ENCODE results near the gene NUP107.

The NUP107 gene

DNA sequence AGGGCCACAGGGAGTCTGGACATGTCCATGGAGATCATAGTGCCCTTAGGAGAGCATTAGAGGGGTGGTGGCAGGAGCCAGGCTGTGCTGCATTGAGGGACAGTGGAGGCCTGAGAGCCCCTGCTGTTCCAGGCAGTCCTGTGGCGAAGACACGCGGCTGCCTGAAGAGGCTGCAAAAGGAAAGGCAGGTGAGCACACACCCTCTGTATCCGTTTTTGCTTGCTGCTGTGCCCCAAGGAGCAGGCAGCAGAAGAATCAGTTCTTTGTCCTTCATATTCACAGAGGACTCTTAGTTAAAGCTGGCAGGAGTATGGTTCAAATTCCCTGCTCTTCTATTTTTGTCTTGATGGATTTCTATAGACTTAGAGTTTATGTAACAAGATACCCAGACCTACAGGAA, 63.7 kb downstream of the NUP107 start:
- Histone ChIP-seq H3K4me1 (ENCODE audit: insufficient read depth, insufficient read length) (peaks cover 4% of the 10 kb centered on the region), H3K4me3 (ENCODE audit: insufficient read length, low read depth) (no peak overlapping the region), H3K27me3 (ENCODE audit: insufficient read depth, insufficient read length) (no peaks in the 10 kb centered on the region), H3K9ac (ENCODE audit: insufficient read length, low read depth) (no peak overlapping the region), H3K9me3 (ENCODE audit: insufficient read depth, low read length) (no peaks in the 10 kb centered on the region), H3K36me3 (ENCODE audit: insufficient read depth, insufficient read length, low read length) (peaks cover 58% of the 10 kb centered on the region)
- TF ChIP-seq YY1 (IDR thresholded peaks at IDR 0.05; ENCODE audit: insufficient read depth, insufficient read length): no peak
- no peak for TF ChIP-seq SUZ12 (IDR thresholded peaks at IDR 0.05; ENCODE audit: extremely low read depth, insufficient read depth, insufficient read length)
- no peak for TF ChIP-seq ZNF274 (IDR thresholded peaks at IDR 0.05; ENCODE audit: low read depth, low read length)
- no peak for DNase-seq (ENCODE audit: low read depth, low spot score)

DNA sequence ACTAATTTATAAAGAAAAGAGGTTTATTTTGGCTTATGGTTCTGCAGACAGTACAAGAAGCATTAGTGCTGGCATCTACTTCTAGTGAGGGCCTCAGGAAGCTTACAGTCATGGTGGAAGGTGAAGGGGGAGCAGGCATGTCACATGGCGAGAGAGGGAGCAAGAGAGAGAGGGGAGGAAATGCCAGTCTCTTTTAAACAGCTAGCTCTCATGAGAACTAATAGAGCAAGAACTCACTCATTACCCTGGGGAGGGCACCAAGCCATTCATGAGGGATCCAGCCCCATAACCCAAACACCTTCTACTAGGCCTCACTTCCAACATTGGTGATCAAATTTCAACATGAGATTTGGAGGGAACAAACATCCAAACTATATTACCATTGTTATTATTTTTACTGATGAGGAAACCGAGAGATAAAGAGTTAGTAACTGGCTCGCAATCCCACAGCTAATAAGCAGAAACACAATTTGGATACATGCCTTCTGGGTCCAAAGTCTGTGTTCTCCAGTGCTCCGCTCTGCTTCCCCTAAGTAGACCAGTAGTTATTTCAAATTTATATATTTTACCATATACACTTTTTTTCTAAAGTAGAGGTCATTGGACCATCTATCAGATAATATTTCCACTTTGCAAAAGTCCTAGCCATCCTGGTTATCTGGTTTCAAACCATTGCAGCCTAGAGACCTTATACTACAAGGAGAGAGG, 68.9 kb downstream of the NUP107 start:
- Histone ChIP-seq H3K9me3 (ENCODE audit: insufficient read depth, low read length) (no peaks in the 10 kb centered on the region), H3K27me3 (ENCODE audit: insufficient read depth, insufficient read length) (no peaks in the 10 kb centered on the region), H3K36me3 (ENCODE audit: insufficient read depth, insufficient read length, low read length) (peaks cover 67% of the 10 kb centered on the region), H3K4me1 (ENCODE audit: insufficient read depth, insufficient read length) (no peaks in the 10 kb centered on the region), H3K9ac (ENCODE audit: insufficient read length, low read depth) (no peak overlapping the region), H3K4me3 (ENCODE audit: insufficient read length, low read depth) (no peak overlapping the region)
- TF ChIP-seq SUZ12 (IDR thresholded peaks at IDR 0.05; ENCODE audit: extremely low read depth, insufficient read depth, insufficient read length) (no peak), YY1 (IDR thresholded peaks at IDR 0.05; ENCODE audit: insufficient read depth, insufficient read length) (no peak), ZNF274 (IDR thresholded peaks at IDR 0.05; ENCODE audit: low read depth, low read length) (no peak)
- no peak for DNase-seq (ENCODE audit: low read depth, low spot score)

DNA sequence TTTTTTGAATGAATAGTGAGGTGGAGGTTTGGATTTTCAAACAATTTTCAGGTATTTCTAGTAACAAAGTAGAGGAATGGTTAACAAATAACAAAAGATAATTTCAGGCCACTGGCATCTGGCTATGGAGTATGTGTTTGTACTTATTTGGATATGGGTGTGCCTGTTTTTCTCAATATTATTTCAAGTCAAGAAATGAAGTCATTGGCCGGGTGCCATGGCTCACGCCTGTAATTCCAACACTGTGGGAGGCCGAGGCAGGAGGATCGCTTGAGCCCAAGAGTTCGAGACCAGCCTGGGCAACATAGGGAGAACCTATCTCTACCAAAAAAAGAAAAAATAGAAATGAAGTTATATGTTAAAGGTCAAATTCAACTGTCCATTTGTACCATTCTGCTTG, 73.1 kb downstream of the NUP107 start:
- Histone ChIP-seq H3K4me3 (ENCODE audit: insufficient read length, low read depth) (no peak overlapping the region), H3K27me3 (ENCODE audit: insufficient read depth, insufficient read length) (no peaks in the 10 kb centered on the region), H3K36me3 (ENCODE audit: insufficient read depth, insufficient read length, low read length) (peaks cover 63% of the 10 kb centered on the region), H3K9ac (ENCODE audit: insufficient read length, low read depth) (no peak overlapping the region), H3K4me1 (ENCODE audit: insufficient read depth, insufficient read length) (no peaks in the 10 kb centered on the region), H3K9me3 (ENCODE audit: insufficient read depth, low read length) (no peaks in the 10 kb centered on the region)
- TF ChIP-seq ZNF274 (IDR thresholded peaks at IDR 0.05; ENCODE audit: low read depth, low read length) (no peak), YY1 (IDR thresholded peaks at IDR 0.05; ENCODE audit: insufficient read depth, insufficient read length) (no peak), SUZ12 (IDR thresholded peaks at IDR 0.05; ENCODE audit: extremely low read depth, insufficient read depth, insufficient read length) (no peak)
- DNase-seq (ENCODE audit: low read depth, low spot score): no peak

DNA sequence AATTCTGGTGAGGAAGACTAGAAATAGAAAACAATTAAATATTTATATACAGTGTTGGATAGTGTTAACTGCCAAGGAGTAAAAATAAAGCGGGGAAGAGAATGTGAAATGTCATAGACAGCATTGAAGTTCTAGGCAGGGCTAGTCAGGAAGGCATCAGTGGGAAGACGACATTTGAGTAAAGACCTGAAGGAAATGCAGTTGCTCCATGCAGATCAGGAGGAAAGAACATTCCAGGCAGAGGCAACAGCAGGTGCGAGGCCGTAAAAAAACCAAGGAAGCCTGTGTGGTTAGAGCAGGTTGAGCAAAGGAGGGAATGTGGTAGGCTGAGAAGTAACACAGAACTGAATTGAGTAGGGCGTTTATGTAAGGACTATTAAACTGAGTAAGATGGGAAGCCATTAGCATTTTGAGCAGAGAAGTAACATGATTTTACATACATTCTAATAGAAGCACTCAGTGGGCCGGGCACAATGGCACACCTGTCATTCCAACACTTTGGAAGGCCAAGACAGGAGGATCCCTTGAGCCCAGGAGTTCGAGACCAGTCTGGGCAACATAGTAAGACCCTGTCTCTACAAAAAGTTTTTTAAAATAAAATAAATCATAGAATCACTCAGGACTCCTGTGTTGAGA, 74.1 kb downstream of the NUP107 start:
- peaks cover 57% of the 10 kb centered on the region for H3K36me3 ChIP-seq (ENCODE audit: insufficient read depth, insufficient read length, low read length)
- H3K4me1 ChIP-seq (ENCODE audit: insufficient read depth, insufficient read length): no peaks in the 10 kb centered on the region
- no peak for TF ChIP-seq SUZ12 (IDR thresholded peaks at IDR 0.05; ENCODE audit: extremely low read depth, insufficient read depth, insufficient read length)
- H3K4me3 ChIP-seq (ENCODE audit: insufficient read length, low read depth): no peak overlapping the region
- no peaks in the 10 kb centered on the region for H3K27me3 ChIP-seq (ENCODE audit: insufficient read depth, insufficient read length)
- DNase-seq (ENCODE audit: low read depth, low spot score): no peak
- no peaks in the 10 kb centered on the region for H3K9me3 ChIP-seq (ENCODE audit: insufficient read depth, low read length)
- H3K9ac ChIP-seq (ENCODE audit: insufficient read length, low read depth): no peak overlapping the region

DNA sequence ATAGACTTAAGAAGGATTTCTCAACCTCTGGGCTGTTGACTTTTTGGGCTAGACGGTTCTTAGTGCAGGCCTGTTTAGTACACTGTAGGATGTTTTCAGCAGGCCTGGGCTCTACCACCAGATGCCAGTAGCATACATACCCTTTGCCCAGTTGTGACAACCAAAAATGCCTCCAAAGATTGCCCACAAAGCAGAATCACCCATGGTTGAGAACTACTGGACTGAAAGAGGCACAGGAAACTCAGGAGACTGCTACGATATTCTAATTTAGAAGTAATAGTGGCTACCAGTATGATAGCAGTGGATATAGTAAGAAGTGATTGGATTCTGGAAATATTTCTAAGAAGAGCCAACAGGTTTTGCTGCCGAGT, 74.6 kb downstream of the NUP107 start:
- Histone ChIP-seq H3K4me3 (ENCODE audit: insufficient read length, low read depth) (no peak overlapping the region), H3K9ac (ENCODE audit: insufficient read length, low read depth) (no peak overlapping the region), H3K9me3 (ENCODE audit: insufficient read depth, low read length) (no peaks in the 10 kb centered on the region), H3K4me1 (ENCODE audit: insufficient read depth, insufficient read length) (no peaks in the 10 kb centered on the region), H3K27me3 (ENCODE audit: insufficient read depth, insufficient read length) (no peaks in the 10 kb centered on the region), H3K36me3 (ENCODE audit: insufficient read depth, insufficient read length, low read length) (peaks cover 55% of the 10 kb centered on the region)
- DNase-seq (ENCODE audit: low read depth, low spot score): no peak
- no peak for TF ChIP-seq SUZ12 (IDR thresholded peaks at IDR 0.05; ENCODE audit: extremely low read depth, insufficient read depth, insufficient read length)
- TF ChIP-seq YY1 (IDR thresholded peaks at IDR 0.05; ENCODE audit: insufficient read depth, insufficient read length): no peak
- no peak for TF ChIP-seq ZNF274 (IDR thresholded peaks at IDR 0.05; ENCODE audit: low read depth, low read length)

DNA sequence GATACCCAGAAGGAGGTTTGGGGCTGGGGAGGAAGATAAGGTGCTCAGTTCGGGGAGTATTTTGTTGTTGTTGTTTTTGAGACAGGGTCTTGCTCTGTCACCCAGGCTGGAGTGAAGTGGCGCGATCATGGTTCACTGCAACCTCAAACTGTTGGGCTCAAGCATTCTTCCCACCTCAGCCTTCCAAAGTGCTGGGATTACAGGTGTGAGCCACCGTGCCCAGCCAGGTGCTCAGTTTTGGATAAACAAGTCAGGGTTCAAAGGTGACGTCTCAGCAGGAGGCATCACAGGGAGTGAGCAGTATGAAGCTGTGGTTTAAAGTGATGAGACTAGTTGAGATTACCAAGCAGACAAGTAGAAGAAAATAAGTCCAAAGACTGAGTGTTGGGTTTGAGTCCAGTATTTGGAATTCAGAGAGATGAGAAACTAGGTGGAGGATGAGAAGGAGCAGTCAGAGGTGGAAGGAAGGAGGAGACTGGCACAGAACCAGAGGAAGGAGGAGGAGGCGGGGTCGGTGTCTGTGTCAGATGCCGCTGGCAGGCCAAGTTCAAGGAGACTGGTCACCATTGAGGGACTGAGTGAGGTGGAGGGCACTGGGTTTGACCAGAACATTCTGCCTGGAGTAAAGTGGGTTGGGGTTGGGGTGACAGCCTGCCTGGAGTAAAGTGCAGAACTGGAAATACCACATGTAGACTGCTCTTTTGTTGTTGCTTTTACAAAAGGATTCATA, 75.3 kb downstream of the NUP107 start:
- no peaks in the 10 kb centered on the region for H3K9me3 ChIP-seq (ENCODE audit: insufficient read depth, low read length)
- no peak overlapping the region for H3K4me3 ChIP-seq (ENCODE audit: insufficient read length, low read depth)
- H3K27me3 ChIP-seq (ENCODE audit: insufficient read depth, insufficient read length): no peaks in the 10 kb centered on the region
- no peaks in the 10 kb centered on the region for H3K4me1 ChIP-seq (ENCODE audit: insufficient read depth, insufficient read length)
- no peak for TF ChIP-seq ZNF274 (IDR thresholded peaks at IDR 0.05; ENCODE audit: low read depth, low read length)
- no peak overlapping the region for H3K9ac ChIP-seq (ENCODE audit: insufficient read length, low read depth)
- H3K36me3 ChIP-seq (ENCODE audit: insufficient read depth, insufficient read length, low read length): peaks cover 59% of the 10 kb centered on the region
- DNase-seq (ENCODE audit: low read depth, low spot score): no peak

DNA sequence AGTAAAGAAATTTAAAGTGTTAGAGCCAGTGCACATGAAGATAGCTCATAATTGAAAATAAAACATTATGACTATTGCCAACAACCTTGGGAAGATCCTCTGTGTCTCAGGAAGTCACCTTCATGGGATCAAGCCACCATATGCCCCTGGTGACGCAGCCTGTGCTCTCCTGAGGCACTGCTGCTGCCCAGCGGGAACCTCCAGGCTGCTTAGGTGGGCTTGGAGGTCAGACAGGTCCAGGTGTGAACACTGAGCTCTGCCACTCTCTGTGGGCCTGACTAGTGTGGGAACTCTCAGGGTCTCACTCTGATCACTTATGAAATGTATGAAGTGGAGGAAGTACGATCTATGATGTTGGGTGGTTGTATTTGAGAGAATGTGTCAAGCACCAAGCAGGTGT, 75.9 kb downstream of the NUP107 start:
- H3K27me3 ChIP-seq (ENCODE audit: insufficient read depth, insufficient read length): no peaks in the 10 kb centered on the region
- no peak for DNase-seq (ENCODE audit: low read depth, low spot score)
- H3K9ac ChIP-seq (ENCODE audit: insufficient read length, low read depth): no peak overlapping the region
- H3K36me3 ChIP-seq (ENCODE audit: insufficient read depth, insufficient read length, low read length): peaks cover 53% of the 10 kb centered on the region
- H3K4me1 ChIP-seq (ENCODE audit: insufficient read depth, insufficient read length): no peaks in the 10 kb centered on the region
- TF ChIP-seq ZNF274 (IDR thresholded peaks at IDR 0.05; ENCODE audit: low read depth, low read length): no peak
- no peak for TF ChIP-seq SUZ12 (IDR thresholded peaks at IDR 0.05; ENCODE audit: extremely low read depth, insufficient read depth, insufficient read length)
- TF ChIP-seq YY1 (IDR thresholded peaks at IDR 0.05; ENCODE audit: insufficient read depth, insufficient read length): no peak
- no peak overlapping the region for H3K4me3 ChIP-seq (ENCODE audit: insufficient read length, low read depth)
- H3K9me3 ChIP-seq (ENCODE audit: insufficient read depth, low read length): no peaks in the 10 kb centered on the region

Measured in NT2/D1 (cell line).